Fibroblast of peridontal ligament (primary cell): ENCODE measurements around the gene EML2.
"Not testable (repeated sequence)": the region's sequence is repeated elsewhere in the genome, so short reads cannot be mapped to it uniquely, and the experiment has no call there.

ENCODE experiments used
- DNase-seq: peaks from one replicate; pipeline ENCODE4 v3.0.0-alpha.2; 2010; ENCODE audit errors: extremely low read depth

Gene EML2

GRCh38 chr19:45615795-45616703 lies 23.1 kb downstream of the EML2 start:
- peak; percentile 35 for DNase-seq

GRCh38 chr19:45615056-45615455 lies 24.1 kb downstream of the EML2 start:
- DNase-seq, result not testable (repeated sequence)

- DNase-seq, result peak; percentile 83
Observed at GRCh38 chr19:45613926-45614725, 25.1 kb downstream of the EML2 start.

- no peak for DNase-seq
Observed at GRCh38 chr19:45608948-45609347, 30.2 kb downstream of the EML2 start.

- peak; percentile 67 for DNase-seq
Observed at GRCh38 chr19:45607071-45608029, 31.8 kb downstream of the EML2 start.

GRCh38 chr19:45601524-45602374 lies 37.4 kb downstream of the EML2 start, which contains the start of gene GPR4:
GPR4 (minus strand) TSS chr19:45602212; CDS start chr19:45591866, 10,346 bp downstream.
- no peak for DNase-seq

- no peak for DNase-seq
Observed at GRCh38 chr19:45601115-45601514, 38.1 kb downstream of the EML2 start.

- DNase-seq, result no peak
Observed at GRCh38 chr19:45600340-45600885, 38.8 kb downstream of the EML2 start.

- DNase-seq, result no peak
Observed at GRCh38 chr19:45599286-45599685, 39.9 kb downstream of the EML2 start.

GRCh38 chr19:45598267-45599001 lies 40.8 kb downstream of the EML2 start:
- no peak for DNase-seq

- no peak for DNase-seq
Observed at GRCh38 chr19:45597425-45598111, 41.6 kb downstream of the EML2 start.

GRCh38 chr19:45595814-45596213 lies 43.4 kb downstream of the EML2 start:
- no peak for DNase-seq

GRCh38 chr19:45593520-45593919 lies 45.7 kb downstream of the EML2 start:
- DNase-seq, result no peak

GRCh38 chr19:45592366-45592765 lies 46.8 kb downstream of the EML2 start:
- no peak for DNase-seq

GRCh38 chr19:45591638-45592005 lies 47.6 kb downstream of the EML2 start:
- DNase-seq, result no peak

- DNase-seq, result no peak
Observed at GRCh38 chr19:45591004-45591637, 48.1 kb downstream of the EML2 start.

GRCh38 chr19:45590300-45591003 lies 48.7 kb downstream of the EML2 start:
- DNase-seq, result no peak

- DNase-seq, result no peak
Observed at GRCh38 chr19:45589768-45590167, 49.4 kb downstream of the EML2 start.
